Measurements from ENCODE around the gene CAB39.
A peak's percentile ranks its signal among the peaks of the same experiment; 100 is the strongest.

Gene CAB39

DNA sequence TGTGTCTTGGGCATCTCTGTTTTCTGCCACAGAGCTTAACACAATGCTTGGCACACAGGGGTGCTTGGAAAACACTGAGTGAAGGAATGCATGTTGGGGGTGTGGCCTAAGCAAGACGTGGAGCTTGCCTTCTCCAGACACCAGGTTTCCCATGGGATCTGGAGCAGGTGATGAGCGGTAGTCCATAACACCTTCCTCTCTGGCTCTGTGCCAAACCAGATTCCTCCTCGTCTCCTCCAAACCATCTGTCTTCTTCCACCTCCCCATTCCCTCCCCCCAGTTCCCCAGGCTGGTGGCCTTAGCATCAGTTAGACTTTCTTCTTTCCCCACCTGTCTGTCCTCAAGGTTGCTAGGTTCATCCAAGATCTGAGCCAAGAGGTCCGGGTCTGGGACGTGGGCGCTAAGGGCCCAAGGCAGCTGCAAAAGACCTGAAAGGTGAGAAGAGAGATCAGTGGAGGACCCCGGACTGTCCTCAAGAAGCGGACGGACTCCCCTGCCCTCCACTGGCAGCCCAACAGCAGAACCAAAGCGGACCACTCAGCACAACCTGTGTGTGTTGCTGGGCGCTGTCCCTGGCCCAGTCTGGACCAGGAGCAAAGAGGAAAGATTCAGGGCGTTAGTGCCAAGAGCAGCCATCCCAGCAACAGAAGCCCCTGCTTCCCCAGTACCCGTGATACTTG lies 150.9 kb downstream of the CAB39 start:
- no peak for TF ChIP-seq CTCF (IDR thresholded peaks at IDR 0.05; ENCODE audit: low read depth, low read length)
- no peak overlapping the region for H3K4me3 ChIP-seq (replicated peaks in 1 of 2; ENCODE audit: low read depth in 2 of 2, low read length in 2 of 2)
- no peak for DNase-seq (ENCODE audit: low read depth in 2 of 2)

DNA sequence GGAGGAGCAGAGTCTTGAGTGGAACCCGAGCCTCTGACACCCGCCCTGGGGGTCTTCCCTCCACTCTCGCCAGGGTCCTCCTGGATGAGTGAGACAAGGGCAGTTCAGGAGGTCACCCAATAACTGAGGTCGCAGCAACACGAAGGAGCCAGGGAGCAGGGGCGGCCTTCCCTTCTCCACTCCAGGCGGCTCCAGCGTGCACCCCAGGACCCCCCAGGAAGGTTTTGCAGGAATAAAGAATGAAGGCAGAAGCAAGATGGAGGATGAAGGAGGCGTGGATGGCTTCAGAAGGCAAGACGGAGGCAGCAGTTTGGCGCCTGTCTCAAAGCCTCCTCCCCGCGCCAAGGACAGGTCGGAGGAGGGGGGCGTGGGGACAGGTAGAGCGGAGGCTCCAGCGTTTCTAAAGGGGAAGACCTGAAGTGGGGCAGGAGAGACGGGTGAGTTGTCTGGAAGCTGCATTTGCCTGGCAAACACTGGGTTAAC lies 151.5 kb downstream of the CAB39 start:
- no peak for TF ChIP-seq CTCF (IDR thresholded peaks at IDR 0.05; ENCODE audit: low read depth, low read length)
- DNase-seq (ENCODE audit: low read depth in 2 of 2) = no peak
- H3K4me3 ChIP-seq (replicated peaks in 1 of 2; ENCODE audit: low read depth in 2 of 2, low read length in 2 of 2) = peak overlapping the region; percentile 56 to 78

DNA sequence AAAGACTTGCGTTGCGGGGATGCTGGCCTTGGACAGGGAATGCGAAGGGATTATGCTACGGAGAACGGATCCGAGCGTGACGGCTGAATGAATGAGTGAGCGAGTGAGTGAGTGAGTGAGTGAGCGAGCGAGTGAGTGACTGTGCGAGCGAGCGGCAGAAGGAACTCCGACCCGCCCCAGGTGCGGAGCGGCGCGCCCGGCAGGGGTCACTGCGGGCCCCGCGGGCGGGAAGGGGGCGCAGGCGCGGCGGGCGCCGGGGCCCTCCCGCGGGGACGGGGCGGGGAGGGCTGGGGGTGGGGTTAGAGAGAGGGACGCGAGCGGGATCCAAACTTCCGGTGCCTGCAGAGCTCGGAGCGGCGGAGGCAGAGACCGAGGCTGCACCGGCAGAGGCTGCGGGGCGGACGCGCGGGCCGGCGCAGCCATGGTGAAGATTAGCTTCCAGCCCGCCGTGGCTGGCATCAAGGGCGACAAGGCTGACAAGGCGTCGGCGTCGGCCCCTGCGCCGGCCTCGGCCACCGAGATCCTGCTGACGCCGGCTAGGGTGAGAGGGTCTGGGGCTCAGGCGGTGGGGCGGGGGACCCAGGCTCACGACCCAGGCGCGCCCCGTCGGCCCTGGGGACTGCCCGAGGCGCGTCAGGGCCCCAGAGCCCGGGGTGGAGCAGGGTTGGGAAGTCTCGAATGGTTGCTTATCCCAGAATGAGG lies 152.1 kb downstream of the CAB39 start, which contains the start of gene ITM2C:
Gene ITM2C (plus strand): TSS at position 338 of the 702 bp plus-strand sequence. CDS start 84 bp downstream, at position 422.
- peak; percentile 7 for TF ChIP-seq CTCF (IDR thresholded peaks at IDR 0.05; ENCODE audit: low read depth, low read length)
- DNase-seq (ENCODE audit: low read depth in 2 of 2) = peak; percentile 51 to 72
- peak within 1 kb of the TSS; percentile 56 to 78 for H3K4me3 ChIP-seq (replicated peaks in 1 of 2; ENCODE audit: low read depth in 2 of 2, low read length in 2 of 2)

DNA sequence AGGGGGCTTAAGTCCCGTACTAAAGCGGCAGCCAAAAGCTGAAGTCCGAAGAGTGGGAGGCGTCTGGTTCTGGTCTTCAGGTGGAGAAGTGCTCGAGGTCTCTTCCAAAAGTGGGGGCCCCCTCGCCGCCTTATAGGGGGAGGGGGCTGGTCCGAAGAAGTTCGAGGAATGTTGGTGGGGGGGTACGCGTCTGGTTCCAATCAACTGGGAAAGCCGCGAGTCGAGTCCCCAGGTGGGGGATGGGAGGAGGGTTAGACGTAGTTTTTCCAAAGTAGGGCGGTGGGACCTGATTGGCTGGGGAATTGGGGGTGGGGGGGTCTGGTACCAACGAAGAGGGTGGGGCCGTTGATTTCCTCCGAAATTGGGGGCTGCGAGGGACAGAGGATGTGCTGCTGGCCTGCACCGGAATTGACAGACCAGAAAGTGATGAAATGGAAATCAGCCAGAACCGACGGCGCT lies 152.7 kb downstream of the CAB39 start:
- peak overlapping the region; percentile 56 to 78 for H3K4me3 ChIP-seq (replicated peaks in 1 of 2; ENCODE audit: low read depth in 2 of 2, low read length in 2 of 2)
- TF ChIP-seq CTCF (IDR thresholded peaks at IDR 0.05; ENCODE audit: low read depth, low read length) = no peak
- DNase-seq (ENCODE audit: low read depth in 2 of 2) = peak in 1 of 2 donors; percentile 20

- DNase-seq (ENCODE audit: low read depth in 2 of 2) = peak in 1 of 2 donors; percentile 35
- peak; percentile 9 for TF ChIP-seq CTCF (IDR thresholded peaks at IDR 0.05; ENCODE audit: low read depth, low read length)
- peak overlapping the region; percentile 56 to 78 for H3K4me3 ChIP-seq (replicated peaks in 1 of 2; ENCODE audit: low read depth in 2 of 2, low read length in 2 of 2)
These were observed 153.4 kb downstream of the CAB39 start for GRCh38 chr2:230865766-230866755.
